Stimulated activated CD8-positive, alpha-beta memory T cell treated with anti-CD3 and anti-CD28 coated beads, Interleukin-15, amount 100 ng/mL, for 4 hours (primary cell): ENCODE results near the gene KRT2.

Experiments
- DNase-seq, 2 donors: peaks; one replicate each; pipeline ENCODE4 v3.0.0-alpha.2; 2020; ENCODE audit warnings: low read depth in 2 of 2

Gene KRT2

DNA sequence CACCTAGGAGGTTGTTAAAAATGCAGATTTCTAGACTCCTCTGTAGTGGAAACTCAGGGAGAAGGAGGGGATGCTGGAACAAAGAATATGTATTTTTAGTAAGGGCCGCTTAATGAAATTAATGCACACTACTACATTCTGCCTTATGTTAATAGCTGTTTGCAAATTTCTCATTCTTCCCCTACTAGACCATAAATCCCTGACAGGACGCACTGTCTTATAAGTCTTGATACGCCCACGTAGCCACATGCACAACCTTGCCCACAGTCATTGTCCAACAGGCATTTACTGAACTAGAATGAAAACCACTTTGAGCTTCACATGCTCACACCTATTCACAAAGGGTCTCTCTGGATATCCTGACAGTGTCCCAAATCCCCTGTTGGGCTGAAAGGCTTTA, 10.5 kb downstream of the KRT2 start:
- no peak for DNase-seq

DNA sequence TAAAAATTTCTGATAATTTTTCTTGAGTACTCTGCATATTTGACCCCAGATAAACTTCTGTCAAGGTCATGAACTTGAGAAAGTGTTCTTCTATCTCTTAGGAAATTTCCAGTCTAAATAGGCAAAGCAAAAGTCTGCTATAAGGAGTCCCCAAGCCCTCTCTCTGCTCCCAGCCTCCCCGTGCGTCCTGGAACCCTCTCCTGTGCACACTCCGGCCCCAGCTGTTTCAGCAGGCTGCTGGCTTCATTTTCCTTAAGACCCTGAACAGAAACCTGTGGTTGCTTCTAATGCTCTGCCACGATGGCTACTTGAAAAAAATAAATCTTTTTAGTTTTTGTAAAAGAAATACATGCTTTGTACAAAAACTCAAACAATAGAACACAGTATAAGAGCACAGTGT, 14.7 kb downstream of the KRT2 start:
- DNase-seq = no peak

DNA sequence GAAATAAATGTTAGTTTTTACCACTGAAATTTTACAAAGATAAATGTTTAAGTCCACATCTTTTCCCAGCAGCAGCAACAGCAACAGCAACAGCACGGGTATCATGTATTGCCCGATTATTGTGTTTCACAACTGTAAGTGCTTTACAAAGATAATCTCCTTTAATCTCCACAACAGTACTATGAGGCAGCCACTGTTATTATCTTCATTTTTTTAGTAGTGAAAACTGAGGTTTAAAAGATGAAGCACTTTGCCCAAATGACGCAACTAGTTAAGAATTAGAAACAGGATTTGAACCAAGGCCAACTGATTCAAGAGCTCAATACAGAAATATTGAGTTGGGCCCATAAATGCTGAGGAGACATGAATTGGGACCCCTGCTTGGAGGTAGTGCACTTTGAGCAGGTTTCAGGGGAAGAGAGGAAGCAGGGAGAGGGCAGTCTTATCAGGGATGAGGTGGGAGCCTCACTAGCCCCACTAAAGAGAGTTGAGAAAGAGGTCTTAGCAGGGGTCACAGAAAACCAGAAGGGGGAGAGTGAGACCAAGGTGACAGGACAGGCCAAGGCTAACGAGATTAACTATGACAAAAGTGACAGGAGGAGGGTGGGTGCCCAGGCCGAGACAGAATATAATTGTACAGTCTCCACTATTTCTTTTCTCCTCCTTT, 15.3 kb downstream of the KRT2 start:
- DNase-seq = no peak

DNA sequence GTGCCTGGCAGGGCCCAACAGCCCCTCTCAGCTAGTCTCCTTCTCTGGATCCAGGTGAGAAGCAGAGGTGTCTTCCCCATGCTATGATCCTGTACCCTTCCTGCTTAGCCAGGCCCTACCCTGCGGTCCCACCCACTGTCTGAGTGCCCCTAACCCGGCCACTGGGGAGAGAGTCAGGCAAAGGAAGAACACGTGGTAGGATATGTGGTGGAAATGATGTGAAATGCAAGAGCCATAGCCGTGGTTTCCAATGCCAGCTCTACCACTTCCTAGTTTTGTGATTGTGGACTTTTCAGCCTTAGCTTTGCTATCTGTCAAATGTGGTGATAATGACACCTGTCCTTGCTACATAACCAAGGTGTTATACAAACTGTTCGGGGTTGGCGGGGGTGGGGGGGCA, 15.8 kb downstream of the KRT2 start:
- no peak for DNase-seq

- DNase-seq = no peak
These were observed 17.6 kb downstream of the KRT2 start for GRCh38 chr12:52634266-52635056.

- no peak for DNase-seq
These were observed 18.6 kb downstream of the KRT2 start for GRCh38 chr12:52633383-52633782.

DNA sequence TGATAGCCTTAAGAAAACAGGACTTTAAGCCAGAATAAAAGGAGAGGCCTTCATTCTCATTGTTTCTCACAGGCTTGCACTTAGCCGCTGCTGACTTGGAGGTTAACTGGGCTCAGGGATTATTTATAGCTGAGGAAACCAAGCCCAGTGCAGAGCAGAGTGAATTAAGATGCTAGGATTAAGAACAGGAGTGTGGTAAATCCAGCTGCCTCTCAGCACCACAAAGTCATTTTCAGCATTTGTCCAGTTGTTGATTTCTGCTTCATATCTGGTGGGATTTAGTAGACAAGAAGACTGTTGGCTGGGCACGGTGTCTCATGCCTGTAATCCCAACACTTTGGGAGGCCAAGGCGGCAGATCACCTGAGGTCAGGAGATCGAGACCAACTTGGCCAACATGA, 19.4 kb downstream of the KRT2 start:
- DNase-seq = no peak

DNA sequence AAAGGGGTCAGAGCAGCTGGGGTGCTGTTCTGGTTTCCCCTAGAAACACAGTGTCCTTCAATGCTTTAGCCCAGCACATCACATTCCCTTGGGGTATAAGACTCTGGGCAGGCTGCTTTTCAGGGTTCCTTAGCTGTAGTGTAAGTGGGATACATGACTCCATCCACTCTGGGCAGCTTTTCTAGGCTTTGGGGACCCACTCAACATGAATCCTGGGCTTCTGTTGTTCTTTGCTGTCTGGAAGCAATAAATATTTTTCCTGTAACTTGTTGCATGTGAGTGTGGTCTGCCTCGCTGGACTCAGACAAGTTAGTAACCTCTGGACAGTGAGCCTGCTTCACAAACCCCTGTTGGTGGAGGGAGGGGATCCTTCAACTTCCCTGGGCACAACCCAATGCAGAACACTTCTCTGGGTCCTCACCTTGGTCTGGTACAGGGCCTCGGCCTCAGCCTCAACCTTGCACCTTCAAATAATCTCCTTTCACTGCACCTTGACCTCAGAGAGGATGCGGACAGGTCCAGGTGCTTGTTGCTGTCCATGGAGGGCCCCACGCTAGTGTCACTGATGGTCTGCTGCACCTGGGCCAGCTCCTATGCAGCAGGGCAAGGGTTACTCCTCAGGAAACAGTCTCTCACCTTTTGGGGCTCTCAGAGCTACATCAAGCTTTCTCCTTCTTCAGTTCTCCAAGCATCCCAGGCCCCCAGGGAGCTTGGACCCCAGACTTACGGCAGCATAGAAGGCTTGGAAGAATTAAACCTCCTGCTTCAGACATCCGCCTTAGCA, 20.1 kb downstream of the KRT2 start:
- DNase-seq = no peak

DNA sequence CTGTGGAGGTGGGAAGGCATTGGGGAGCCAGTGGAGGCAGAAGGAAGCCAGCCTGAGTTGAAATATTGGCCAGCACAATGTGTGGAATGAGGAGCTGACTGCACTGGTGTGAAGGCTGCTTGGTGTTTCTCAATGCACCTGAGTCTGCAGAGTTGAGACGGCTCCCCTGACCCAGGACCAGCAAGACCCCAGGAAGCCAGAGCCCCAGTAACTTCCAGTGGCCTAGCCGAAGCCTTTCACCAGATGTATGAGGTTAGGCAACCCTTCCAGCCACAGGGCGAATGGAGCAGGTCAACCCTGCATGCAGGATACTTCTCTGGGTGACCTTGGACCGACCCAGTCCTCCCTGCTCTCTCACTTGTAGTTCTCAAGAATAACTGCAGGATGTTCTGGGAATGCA, 20.7 kb downstream of the KRT2 start:
- DNase-seq = no peak

DNA sequence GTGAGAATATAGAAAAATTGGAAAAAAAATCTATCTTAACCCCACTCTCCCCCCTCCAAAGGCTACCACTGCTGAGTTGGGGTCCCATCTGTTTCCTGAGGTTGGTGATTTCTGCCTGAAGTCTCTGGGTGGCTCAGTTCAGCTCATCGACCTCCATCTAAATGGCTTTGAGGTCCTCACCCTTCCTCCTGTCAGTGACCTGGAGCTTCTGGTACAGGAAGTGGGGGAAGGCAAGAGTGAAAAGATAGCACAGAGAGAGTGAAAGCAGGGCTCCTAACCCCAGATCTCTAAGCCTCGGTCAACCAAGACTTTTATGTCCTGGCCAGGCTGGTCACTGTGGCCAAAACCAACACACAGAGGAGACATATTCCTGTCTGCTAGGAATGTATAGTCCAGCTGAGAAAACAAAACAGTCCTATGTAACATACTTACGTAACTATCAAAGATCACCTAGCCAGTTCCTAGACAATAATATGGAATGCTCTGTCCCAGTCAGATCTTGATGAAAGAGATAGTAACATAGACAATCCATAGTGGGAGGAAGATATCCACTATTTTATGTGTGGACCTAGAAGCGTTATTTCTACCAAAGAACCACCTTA, 21.3 kb downstream of the KRT2 start:
- DNase-seq = no peak

- DNase-seq = no peak
These were observed 22.0 kb downstream of the KRT2 start for GRCh38 chr12:52630008-52630500.

- DNase-seq = no peak
These were observed 22.6 kb downstream of the KRT2 start for GRCh38 chr12:52629281-52630007.

DNA sequence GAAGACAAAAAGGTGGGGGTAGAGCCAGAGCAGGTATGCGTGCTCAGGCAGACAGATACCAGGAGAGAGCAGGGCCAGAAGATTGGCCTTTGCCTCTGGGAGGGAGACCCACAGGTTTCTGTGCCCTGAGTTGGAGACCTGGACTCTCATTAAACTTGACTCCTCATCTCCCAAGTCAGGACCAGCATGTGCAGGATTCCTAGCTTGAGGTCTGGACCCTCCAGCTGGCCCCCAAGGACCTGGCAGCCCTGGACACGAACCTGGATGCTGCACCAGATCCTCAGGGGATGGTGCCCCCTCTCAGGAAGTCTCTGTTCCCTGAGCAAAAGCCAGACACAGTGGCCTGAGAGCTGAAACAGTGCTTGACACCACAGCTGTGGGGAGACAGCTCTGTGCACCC, 23.2 kb downstream of the KRT2 start:
- DNase-seq = no peak

GRCh38 chr12:52628111-52628507, 23.9 kb downstream of the KRT2 start:
- DNase-seq = no peak

- DNase-seq = no peak
These were observed 24.5 kb downstream of the KRT2 start for GRCh38 chr12:52627395-52628110.

- no peak for DNase-seq
These were observed 29.7 kb downstream of the KRT2 start for GRCh38 chr12:52622349-52622748.

- no peak for DNase-seq
These were observed 33.1 kb downstream of the KRT2 start for GRCh38 chr12:52618866-52619265.

DNA sequence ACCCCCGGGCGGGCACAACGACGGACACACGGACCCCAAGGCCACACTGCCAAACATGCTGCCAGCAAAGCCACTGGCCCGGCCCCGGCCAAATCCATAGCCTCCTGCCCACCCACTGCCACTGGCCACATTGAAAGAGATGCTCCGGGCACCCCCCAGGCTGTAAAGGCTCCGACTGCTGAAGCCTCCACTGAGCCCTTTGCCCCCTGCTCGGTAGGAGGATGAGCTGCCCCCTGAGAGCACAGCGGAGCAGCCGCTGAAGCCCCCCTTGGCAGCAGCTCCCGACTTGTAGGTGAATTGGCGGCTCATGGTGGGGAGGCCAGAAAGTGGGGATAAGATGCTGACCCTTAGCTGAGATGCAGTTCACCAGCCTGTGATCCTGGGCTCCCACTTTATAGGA, 33.8 kb downstream of the KRT2 start, which contains the start of gene KRT73:
Gene KRT73 (minus strand): TSS at position 344 of the 400 bp plus-strand sequence. CDS start 35 bp downstream, at position 309.
- no peak for DNase-seq

DNA sequence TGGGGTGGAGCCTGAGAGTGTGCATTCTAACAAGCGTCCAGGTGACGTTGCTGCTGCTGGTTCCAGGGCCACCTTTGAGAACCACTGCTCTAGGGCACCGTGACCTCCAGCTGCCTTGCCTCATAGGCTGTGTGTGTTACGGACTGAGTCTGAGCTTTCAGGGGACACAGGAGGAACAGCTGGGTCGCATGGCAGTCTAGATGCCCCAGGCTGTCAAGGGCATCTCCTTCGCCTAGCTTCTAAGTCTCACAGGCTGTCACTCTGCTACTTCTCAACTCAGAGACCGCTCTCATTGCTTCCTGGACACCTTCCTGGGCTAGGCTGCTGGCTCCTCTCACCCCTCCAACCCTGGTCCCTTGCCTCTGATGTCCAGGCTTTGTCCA, 34.6 kb downstream of the KRT2 start:
- no peak for DNase-seq

- DNase-seq = no peak
These were observed 35.2 kb downstream of the KRT2 start for GRCh38 chr12:52616680-52617402.
